Activated naive CD4-positive, alpha-beta T cell treated with anti-CD3 and anti-CD28 coated beads, Interleukin-2, amount 50 U/mL, for 72 hours (primary cell): ENCODE results near the gene ABHD5. TPM values are rescaled to one million over a fixed set of nuclear protein-coding genes. Genes with fewer than 3 reads are reported as not detected.
"Not testable (repeated sequence)": the region's sequence is repeated elsewhere in the genome, so short reads cannot be mapped to it uniquely, and the experiment has no call there.

Experiments
- ATAC-seq, 2 donors: fragments of 150-1000 bp; cut with Tn5 transposase; 2 replicates each; pipeline ENCODE4 v1.10.0; 2021; ENCODE audit warnings: mild to moderate bottlenecking in 2 of 2, moderate library complexity in 2 of 2
- DNase-seq, 2 donors: peaks; one replicate each; pipeline ENCODE4 v3.0.0; 2021 to 2022; ENCODE audit warnings: low spot score in 2 of 2
- H3K27ac Mint-ChIP-seq, 2 donors: one replicate each; pipeline ENCODE4 v1.8.0; 2022; ENCODE audit warnings: mild to moderate bottlenecking in 2 of 2, mixed read lengths in 2 of 2
- H3K36me3 Mint-ChIP-seq, 2 donors: one replicate each; pipeline ENCODE4 v1.8.0; 2022; ENCODE audit warnings: mixed read lengths in 2 of 2
- H3K9me3 Mint-ChIP-seq, 2 donors: one replicate each; pipeline ENCODE4 v1.8.0; 2022; ENCODE audit warnings: mixed read lengths in 2 of 2
- total RNA-seq, 2 donors: library from RNA; stranded (reverse); gene quantifications; one replicate each; pipeline ENCODE4 v1.2.3, GENCODE V29; 2022

The ABHD5 gene
- total RNA-seq, 2 donors from 2014 or later = 11.3 to 13.6 TPM

- peaks cover 6 to 16% of the 10 kb centered on the region in 2 donors for H3K36me3 Mint-ChIP-seq
- not testable (repeated sequence) for DNase-seq, ATAC-seq, H3K9me3 Mint-ChIP-seq, H3K27ac Mint-ChIP-seq
These were observed 12.4 kb upstream of the ABHD5 start for GRCh38 chr3:43678375-43678774.

DNA sequence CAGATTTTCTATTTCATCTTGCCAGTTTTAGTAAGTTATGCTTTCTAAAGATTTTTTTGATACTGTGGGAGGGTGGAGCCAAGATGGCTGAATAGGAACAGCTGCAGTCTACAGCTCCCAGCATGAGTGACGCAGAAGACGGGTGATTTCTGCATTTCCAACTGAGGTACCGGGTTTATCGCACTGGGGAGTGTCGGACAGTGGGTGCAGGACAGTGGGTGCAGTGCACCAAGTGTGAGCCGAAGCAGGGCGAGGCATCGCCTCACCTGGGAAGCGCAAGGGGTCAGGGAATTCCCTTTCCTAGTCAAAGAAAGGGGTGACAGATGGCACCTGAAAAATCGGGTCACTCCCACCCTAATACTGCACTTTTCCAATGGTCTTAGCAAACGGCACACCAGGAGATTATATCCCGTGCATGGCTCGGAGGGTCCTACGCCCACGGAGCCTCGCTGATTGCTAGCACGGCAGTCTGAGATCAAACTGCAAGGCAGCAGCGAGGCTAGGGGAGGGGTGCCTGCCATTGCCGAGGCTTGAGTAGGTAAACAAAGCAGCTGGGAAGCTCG lies 11.8 kb upstream of the ABHD5 start:
- ATAC-seq, H3K9me3 Mint-ChIP-seq, DNase-seq, H3K27ac Mint-ChIP-seq: not testable (repeated sequence)
- H3K36me3 Mint-ChIP-seq = peaks cover 6 to 16% of the 10 kb centered on the region in 2 donors

DNA sequence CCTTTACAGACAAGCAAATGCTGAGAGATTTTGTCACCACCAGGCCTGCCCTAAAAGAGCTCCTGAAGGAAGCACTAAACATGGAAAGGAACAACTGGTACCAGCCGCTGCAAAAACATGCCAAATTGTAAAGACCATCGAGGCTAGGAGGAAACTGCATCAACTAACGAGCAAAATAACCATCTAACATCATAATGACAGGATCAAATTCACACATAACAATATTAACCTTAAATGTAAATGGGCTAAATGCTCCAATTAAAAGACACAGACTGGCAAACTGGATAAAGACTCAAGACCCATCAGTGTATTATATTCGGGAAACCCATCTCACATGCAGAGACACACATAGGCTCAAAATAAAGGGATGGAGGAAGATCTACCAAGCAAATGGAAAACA lies 9.9 kb upstream of the ABHD5 start:
- DNase-seq, H3K9me3 Mint-ChIP-seq, H3K27ac Mint-ChIP-seq, ATAC-seq: not testable (repeated sequence)
- H3K36me3 Mint-ChIP-seq = peaks cover 6 to 16% of the 10 kb centered on the region in 2 donors

- ATAC-seq = no peak
- no peak overlapping the region for H3K27ac Mint-ChIP-seq
- peaks cover 5 to 6% of the 10 kb centered on the region in 2 donors for H3K36me3 Mint-ChIP-seq
- DNase-seq = no peak
- H3K9me3 Mint-ChIP-seq = peaks cover 0 to 6% of the 10 kb centered on the region in 2 donors
These were observed 5.8 kb upstream of the ABHD5 start for GRCh38 chr3:43684944-43685343.

GRCh38 chr3:43685921-43686320 lies 4.8 kb upstream of the ABHD5 start:
- peaks cover 0 to 6% of the 10 kb centered on the region in 2 donors for H3K36me3 Mint-ChIP-seq
- ATAC-seq (no peak), DNase-seq (no peak)
- H3K9me3 Mint-ChIP-seq = peaks cover 0 to 6% of the 10 kb centered on the region in 2 donors
- H3K27ac Mint-ChIP-seq = no peak overlapping the region

- ATAC-seq = no peak
- H3K36me3 Mint-ChIP-seq = peaks cover 0 to 6% of the 10 kb centered on the region in 2 donors
- no peak for DNase-seq
- H3K27ac Mint-ChIP-seq = no peak overlapping the region
- H3K9me3 Mint-ChIP-seq = peaks cover 0 to 6% of the 10 kb centered on the region in 2 donors
These were observed 4.4 kb upstream of the ABHD5 start for GRCh38 chr3:43686333-43686699.

DNA sequence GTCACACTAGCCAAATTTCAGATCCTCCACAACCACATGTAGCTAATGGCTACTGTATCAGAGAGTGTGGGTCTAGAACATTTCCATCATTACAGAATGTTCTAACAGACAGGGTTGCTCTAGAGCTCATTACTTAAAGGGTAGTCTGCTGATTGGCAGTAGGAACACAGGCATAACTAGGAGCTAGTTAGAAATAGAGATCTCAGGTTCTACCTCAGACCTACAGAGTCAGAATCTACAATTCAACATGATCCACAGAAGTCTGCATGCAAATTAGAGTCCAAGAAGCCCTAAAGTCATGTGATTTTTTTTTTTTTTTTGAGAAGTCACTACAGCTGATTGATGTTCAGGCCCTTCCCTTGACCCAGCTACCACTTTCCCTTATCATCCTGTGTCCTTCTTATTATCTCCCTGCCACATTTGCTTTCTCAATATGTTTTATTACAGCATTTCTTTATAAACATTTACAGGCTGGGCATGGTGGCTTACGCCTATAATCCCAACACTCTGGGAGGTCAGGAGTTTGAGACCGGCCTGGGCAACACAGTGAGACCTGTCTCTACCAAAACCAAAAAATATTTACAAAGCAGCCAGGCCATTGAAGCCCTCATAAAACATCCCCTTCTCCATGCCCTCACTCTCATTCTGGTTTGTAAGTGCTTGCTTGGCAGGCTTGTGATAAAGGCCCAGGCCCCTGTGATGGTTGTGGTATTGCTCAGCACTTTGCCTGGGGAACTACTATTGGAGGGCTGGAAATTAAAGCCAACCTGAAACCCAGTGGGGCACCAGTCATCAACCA lies 3.8 kb upstream of the ABHD5 start:
- DNase-seq = no peak
- ATAC-seq = no peak
- H3K9me3 Mint-ChIP-seq = peaks cover 0 to 4% of the 10 kb centered on the region in 2 donors
- H3K36me3 Mint-ChIP-seq = peaks cover 0 to 6% of the 10 kb centered on the region in 2 donors
- H3K27ac Mint-ChIP-seq = no peak overlapping the region

DNA sequence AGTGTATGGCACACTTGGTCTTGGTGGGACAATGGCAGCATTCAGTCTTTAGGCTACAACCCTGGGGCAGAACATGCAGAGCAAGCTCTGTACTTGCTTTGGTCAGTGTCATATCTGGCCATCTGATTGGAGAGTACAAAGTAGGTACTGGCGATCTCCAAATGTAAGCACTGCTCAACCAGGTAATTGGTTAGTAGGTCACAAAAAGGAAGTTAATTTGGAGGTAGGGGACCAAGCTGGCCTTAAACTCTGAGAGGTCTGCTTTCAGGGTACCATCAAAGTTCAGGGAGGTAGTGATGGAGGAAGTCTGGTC lies 3.3 kb upstream of the ABHD5 start:
- ATAC-seq (no peak), DNase-seq (no peak)
- Mint-ChIP-seq H3K36me3 (peaks cover 4 to 11% of the 10 kb centered on the region in 2 donors), H3K9me3 (no peaks in the 10 kb centered on the region), H3K27ac (no peak overlapping the region)

GRCh38 chr3:43688245-43688650 lies 2.5 kb upstream of the ABHD5 start:
- DNase-seq = no peak
- Mint-ChIP-seq H3K36me3 (peaks cover 4 to 16% of the 10 kb centered on the region in 2 donors), H3K9me3 (no peaks in the 10 kb centered on the region), H3K27ac (no peak overlapping the region)
- no peak for ATAC-seq

DNA sequence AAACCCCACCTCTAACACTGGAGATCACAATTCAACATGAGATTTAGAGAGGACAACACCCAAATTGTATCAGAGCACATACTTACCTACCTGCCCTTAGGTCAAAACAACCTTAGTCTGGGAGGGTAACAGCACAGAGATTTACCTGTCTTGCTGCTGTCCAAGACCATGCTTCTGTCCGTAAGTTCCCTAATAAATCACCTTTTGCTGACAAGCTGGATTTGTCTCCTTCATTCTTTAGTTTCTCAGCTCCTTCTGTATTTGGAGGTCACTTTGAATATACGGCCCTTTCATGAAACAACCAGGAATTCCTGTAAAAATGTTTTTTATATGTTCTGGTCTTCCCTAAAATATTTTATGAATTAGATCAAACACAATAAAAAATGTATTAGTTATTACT lies 1.6 kb upstream of the ABHD5 start:
- DNase-seq (no peak), ATAC-seq (no peak)
- Mint-ChIP-seq H3K27ac (no peak overlapping the region), H3K36me3 (peaks cover 4 to 16% of the 10 kb centered on the region in 2 donors), H3K9me3 (no peaks in the 10 kb centered on the region)

DNA sequence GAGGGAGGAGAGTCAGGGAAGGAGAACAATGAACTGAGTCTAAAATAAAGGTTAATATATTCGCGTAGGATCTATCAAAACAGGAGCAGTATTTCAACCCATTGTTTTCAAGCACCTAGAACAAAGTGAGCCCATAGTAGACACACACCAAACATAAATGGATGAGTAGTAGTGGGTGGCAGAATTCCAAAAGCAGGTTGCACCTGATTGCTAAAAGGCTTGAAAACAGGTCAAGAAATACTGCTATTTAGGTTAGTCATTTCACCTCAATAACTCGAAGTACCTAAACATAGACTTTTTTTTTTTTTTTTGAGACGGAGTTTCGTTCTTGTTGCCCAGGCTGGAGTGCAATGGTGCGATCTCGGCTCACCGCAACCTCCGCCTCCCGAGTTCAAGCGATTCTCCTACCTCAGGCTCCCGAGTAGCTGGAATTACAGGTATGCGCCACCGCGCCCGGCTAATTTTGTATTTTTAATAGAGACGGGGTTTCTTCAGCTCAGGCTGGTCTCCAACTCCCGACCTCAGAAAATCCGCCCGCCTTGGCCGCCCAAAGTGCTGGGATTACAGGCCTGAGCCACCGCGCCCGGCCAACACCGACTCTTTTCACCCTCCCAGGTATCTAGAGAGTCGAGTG lies 855 bp upstream of the ABHD5 start:
- DNase-seq (no peak), ATAC-seq (no peak)
- Mint-ChIP-seq H3K27ac (peak overlapping the region in 1 of 2 donors; percentile 91), H3K36me3 (peaks cover 4 to 16% of the 10 kb centered on the region in 2 donors), H3K9me3 (no peaks in the 10 kb centered on the region)

DNA sequence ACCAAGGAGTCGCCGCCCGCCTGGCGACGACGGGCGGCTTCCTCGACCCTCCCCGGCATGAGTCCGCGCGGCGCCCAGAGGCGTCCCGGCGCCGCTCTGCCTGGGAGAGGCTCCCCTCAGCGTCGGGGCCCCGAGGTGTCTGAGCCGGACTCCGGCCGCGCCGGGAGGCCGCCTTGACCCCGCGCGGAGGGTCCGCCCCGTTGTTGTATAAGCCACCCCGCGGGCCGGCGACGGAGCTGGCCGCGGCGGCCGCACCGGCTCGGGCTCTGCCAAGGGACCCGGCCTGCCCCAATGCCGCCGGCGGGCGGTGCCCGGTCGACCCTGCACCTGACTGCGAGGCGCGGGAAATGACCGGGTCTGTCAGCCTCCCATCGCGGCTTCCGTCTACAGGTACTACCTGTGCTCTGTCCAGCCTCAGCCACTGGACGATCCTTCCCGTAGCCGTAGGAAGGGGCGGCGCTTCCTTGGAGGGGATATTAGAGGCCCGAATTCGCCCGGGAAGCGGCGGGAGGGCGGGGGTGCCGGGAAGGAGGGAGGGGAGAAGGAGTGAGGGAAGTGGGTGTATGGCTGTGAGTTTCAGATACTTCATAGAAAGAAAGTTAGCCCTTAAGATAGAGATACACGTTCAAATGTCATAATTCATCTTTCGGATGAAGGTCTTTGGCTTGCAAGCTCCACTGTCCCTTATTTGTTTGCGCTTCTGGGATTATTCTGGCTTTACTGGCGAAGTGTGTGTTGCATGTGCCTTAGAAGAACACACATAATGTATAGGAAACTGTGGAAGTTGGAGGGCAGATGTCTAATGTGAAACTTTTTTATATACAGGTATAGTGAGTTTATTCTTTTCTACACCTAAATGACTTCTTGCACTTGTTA lies 620 bp downstream of the ABHD5 start:
- peaks cover 4 to 16% of the 10 kb centered on the region in 2 donors for H3K36me3 Mint-ChIP-seq
- ATAC-seq (peak; percentile 32 to 34), DNase-seq (peak; percentile 44 to 63)
- H3K27ac Mint-ChIP-seq = peak overlapping the region; percentile 86 to 91
- H3K9me3 Mint-ChIP-seq = no peaks in the 10 kb centered on the region

GRCh38 chr3:43692085-43692855 lies 1.5 kb downstream of the ABHD5 start:
- Mint-ChIP-seq H3K27ac (peak overlapping the region; percentile 86 to 91), H3K9me3 (no peaks in the 10 kb centered on the region), H3K36me3 (peaks cover 4 to 16% of the 10 kb centered on the region in 2 donors)
- no peak for DNase-seq
- no peak for ATAC-seq

DNA sequence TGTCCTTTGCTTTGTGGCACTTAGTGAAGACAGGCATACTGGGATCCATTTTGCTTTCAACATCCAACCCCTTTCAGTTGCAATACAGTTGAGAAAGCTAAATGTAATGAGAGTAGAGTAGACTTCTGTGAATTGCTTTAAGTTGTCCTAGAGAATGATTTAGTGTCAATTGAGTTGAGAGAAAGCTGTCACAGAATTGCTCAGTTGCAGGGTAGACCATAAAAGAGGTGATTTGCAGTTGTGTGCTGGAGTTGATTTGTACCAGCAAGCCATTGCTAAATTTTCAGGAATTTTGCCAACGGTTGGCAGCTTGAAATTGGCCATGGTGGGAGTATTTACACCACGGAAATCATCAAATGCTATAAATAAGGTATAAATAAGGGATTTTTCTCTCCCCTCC lies 2.2 kb downstream of the ABHD5 start:
- H3K36me3 Mint-ChIP-seq = peaks cover 4 to 14% of the 10 kb centered on the region in 2 donors
- ATAC-seq (no peak), DNase-seq (no peak)
- H3K27ac Mint-ChIP-seq = no peak overlapping the region
- H3K9me3 Mint-ChIP-seq = no peaks in the 10 kb centered on the region

DNA sequence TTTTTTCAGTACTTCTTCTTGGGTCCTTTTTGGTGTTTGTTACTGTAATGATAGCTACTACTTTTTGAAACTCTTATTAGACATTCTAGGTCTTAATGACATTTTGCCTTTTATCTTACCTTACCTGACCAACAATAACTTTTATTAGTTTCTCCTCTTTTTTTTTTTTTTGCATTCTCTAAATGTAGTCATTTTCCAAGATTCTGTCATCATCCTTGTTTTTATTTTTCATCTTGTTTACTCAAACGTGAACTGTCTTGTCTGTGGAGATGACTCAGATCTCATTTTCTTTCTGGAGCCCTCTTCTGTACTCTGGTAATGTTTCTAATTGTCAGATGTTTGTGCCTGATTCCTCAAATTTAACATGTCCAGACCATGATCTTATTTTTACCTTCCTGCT lies 2.9 kb downstream of the ABHD5 start:
- Mint-ChIP-seq H3K9me3 (no peaks in the 10 kb centered on the region), H3K27ac (peak overlapping the region in 1 of 2 donors; percentile 57), H3K36me3 (peaks cover 4 to 10% of the 10 kb centered on the region in 2 donors)
- ATAC-seq (no peak), DNase-seq (no peak)

- DNase-seq (no peak), ATAC-seq (no peak)
- Mint-ChIP-seq H3K9me3 (no peaks in the 10 kb centered on the region), H3K27ac (no peak overlapping the region), H3K36me3 (peaks cover 4 to 22% of the 10 kb centered on the region in 2 donors)
These were observed 4.7 kb downstream of the ABHD5 start for GRCh38 chr3:43695443-43695842.
